ENCODE results near the gene CDH8.
"Not testable (repeated sequence)": the region's sequence is repeated elsewhere in the genome, so short reads cannot be mapped to it uniquely, and the experiment has no call there.

The CDH8 gene

GRCh38 chr16:61797296-61797795 is 238.9 kb downstream of the CDH8 start:
- Histone ChIP-seq H3K9ac (ENCODE audit: low read length) (no peak overlapping the region), H3K14ac (ENCODE audit: low read length in 2 of 2) (no peak overlapping the region), H4K8ac (ENCODE audit: low read length) (no peak overlapping the region), H3K27me3 (ENCODE audit: control insufficient read depth in 1 of 2, insufficient read depth in 1 of 2, low read length in 2 of 2) (no peaks in the 10 kb centered on the region), H2AFZ (ENCODE audit: low read depth, low read length) (no peak overlapping the region), H2AK5ac (ENCODE audit: low read length, severe bottlenecking) (no peak overlapping the region), H3K27ac (ENCODE audit: low read length, poor library complexity, severe bottlenecking) (no peak overlapping the region), H2BK15ac (ENCODE audit: low read depth, poor library complexity, severe bottlenecking) (no peak overlapping the region), H2BK120ac (ENCODE audit: low read depth, low read length) (no peak overlapping the region), H4K91ac (ENCODE audit: low read length) (no peak overlapping the region), H2BK5ac (ENCODE audit: low read depth, low read length, poor library complexity, severe bottlenecking) (no peak overlapping the region), H3K18ac (ENCODE audit: low read depth in 1 of 2, low read length in 2 of 2) (no peak overlapping the region), H3K79me1 (replicated peaks; ENCODE audit: low read length, poor library complexity, severe bottlenecking) (no peaks in the 10 kb centered on the region), H3K23ac (ENCODE audit: low read length in 2 of 2) (no peak overlapping the region), H3K4ac (ENCODE audit: low read depth in 1 of 2, low read length in 2 of 2) (no peak overlapping the region), H3K4me2 (ENCODE audit: low read length, poor library complexity, severe bottlenecking) (no peak overlapping the region), H3K4me1 (ENCODE audit: control insufficient read depth, insufficient read depth, low read depth, low read length) (no peaks in the 10 kb centered on the region), H3K9me3 (ENCODE audit: control insufficient read depth, low read length) (no peaks in the 10 kb centered on the region), H3K36me3 (ENCODE audit: control insufficient read depth in 1 of 2, insufficient read depth in 2 of 2, low read depth in 1 of 2, low read length in 2 of 2) (no peaks in the 10 kb centered on the region), H2BK12ac (ENCODE audit: low read length in 2 of 2) (no peak overlapping the region), H3K4me3 (ENCODE audit: insufficient read depth in 1 of 2, low read depth in 1 of 2, low read length in 2 of 2) (no peak overlapping the region)
- DNase-seq = no peak
- WGBS = 86% methylated on average over 2 of the region's 3 CpGs

- Histone ChIP-seq H3K18ac (ENCODE audit: low read depth in 1 of 2, low read length in 2 of 2) (no peak overlapping the region), H3K36me3 (ENCODE audit: control insufficient read depth in 1 of 2, insufficient read depth in 2 of 2, low read depth in 1 of 2, low read length in 2 of 2) (no peaks in the 10 kb centered on the region), H2BK12ac (ENCODE audit: low read length in 2 of 2) (no peak overlapping the region), H3K4me3 (ENCODE audit: insufficient read depth in 1 of 2, low read depth in 1 of 2, low read length in 2 of 2) (no peak overlapping the region), H3K27ac (ENCODE audit: low read length, poor library complexity, severe bottlenecking) (peak overlapping the region; percentile 70), H2BK15ac (ENCODE audit: low read depth, poor library complexity, severe bottlenecking) (no peak overlapping the region), H3K4me2 (ENCODE audit: low read length, poor library complexity, severe bottlenecking) (no peak overlapping the region), H3K23ac (ENCODE audit: low read length in 2 of 2) (no peak overlapping the region), H3K9me3 (ENCODE audit: control insufficient read depth, low read length) (no peaks in the 10 kb centered on the region), H2BK5ac (ENCODE audit: low read depth, low read length, poor library complexity, severe bottlenecking) (peak overlapping the region; percentile 48), H3K4me1 (ENCODE audit: control insufficient read depth, insufficient read depth, low read depth, low read length) (no peaks in the 10 kb centered on the region), H2AK5ac (ENCODE audit: low read length, severe bottlenecking) (no peak overlapping the region), H2AFZ (ENCODE audit: low read depth, low read length) (no peak overlapping the region), H3K27me3 (ENCODE audit: control insufficient read depth in 1 of 2, insufficient read depth in 1 of 2, low read length in 2 of 2) (no peaks in the 10 kb centered on the region), H3K79me1 (replicated peaks; ENCODE audit: low read length, poor library complexity, severe bottlenecking) (no peaks in the 10 kb centered on the region), H3K14ac (ENCODE audit: low read length in 2 of 2) (no peak overlapping the region), H3K4ac (ENCODE audit: low read depth in 1 of 2, low read length in 2 of 2) (no peak overlapping the region), H4K91ac (ENCODE audit: low read length) (no peak overlapping the region), H4K8ac (ENCODE audit: low read length) (no peak overlapping the region), H3K9ac (ENCODE audit: low read length) (no peak overlapping the region), H2BK120ac (ENCODE audit: low read depth, low read length) (no peak overlapping the region)
- peak; percentile 74 for DNase-seq
- WGBS = 0% methylated on average over 1 of the region's 4 CpGs
Observed at GRCh38 chr16:61792194-61792909, 243.9 kb downstream of the CDH8 start.

GRCh38 chr16:61791464-61791863 is 244.8 kb downstream of the CDH8 start:
- Histone ChIP-seq H3K27ac (ENCODE audit: low read length, poor library complexity, severe bottlenecking) (peak overlapping the region; percentile 79), H2BK12ac (ENCODE audit: low read length in 2 of 2) (no peak overlapping the region), H3K4ac (ENCODE audit: low read depth in 1 of 2, low read length in 2 of 2) (no peak overlapping the region), H2BK15ac (ENCODE audit: low read depth, poor library complexity, severe bottlenecking) (no peak overlapping the region), H3K14ac (ENCODE audit: low read length in 2 of 2) (no peak overlapping the region), H4K8ac (ENCODE audit: low read length) (no peak overlapping the region), H3K9me3 (ENCODE audit: control insufficient read depth, low read length) (no peaks in the 10 kb centered on the region), H2BK5ac (ENCODE audit: low read depth, low read length, poor library complexity, severe bottlenecking) (no peak overlapping the region), H3K23ac (ENCODE audit: low read length in 2 of 2) (no peak overlapping the region), H3K27me3 (ENCODE audit: control insufficient read depth in 1 of 2, insufficient read depth in 1 of 2, low read length in 2 of 2) (no peaks in the 10 kb centered on the region), H3K18ac (ENCODE audit: low read depth in 1 of 2, low read length in 2 of 2) (no peak overlapping the region), H2AK5ac (ENCODE audit: low read length, severe bottlenecking) (peak overlapping the region; percentile 83), H2BK120ac (ENCODE audit: low read depth, low read length) (no peak overlapping the region), H3K4me2 (ENCODE audit: low read length, poor library complexity, severe bottlenecking) (no peak overlapping the region), H4K91ac (ENCODE audit: low read length) (no peak overlapping the region), H3K79me1 (replicated peaks; ENCODE audit: low read length, poor library complexity, severe bottlenecking) (no peaks in the 10 kb centered on the region), H2AFZ (ENCODE audit: low read depth, low read length) (no peak overlapping the region), H3K4me1 (ENCODE audit: control insufficient read depth, insufficient read depth, low read depth, low read length) (no peaks in the 10 kb centered on the region), H3K9ac (ENCODE audit: low read length) (peak overlapping the region; percentile 16), H3K36me3 (ENCODE audit: control insufficient read depth in 1 of 2, insufficient read depth in 2 of 2, low read depth in 1 of 2, low read length in 2 of 2) (no peaks in the 10 kb centered on the region), H3K4me3 (ENCODE audit: insufficient read depth in 1 of 2, low read depth in 1 of 2, low read length in 2 of 2) (no peak overlapping the region)
- no peak for DNase-seq
- WGBS = 88% methylated on average over 1 of the region's 2 CpGs

- H3K36me3 ChIP-seq (ENCODE audit: control insufficient read depth in 1 of 2, insufficient read depth in 2 of 2, low read depth in 1 of 2, low read length in 2 of 2); H2AK5ac ChIP-seq (ENCODE audit: low read length, severe bottlenecking); H2BK15ac ChIP-seq (ENCODE audit: low read depth, poor library complexity, severe bottlenecking); H3K14ac ChIP-seq (ENCODE audit: low read length in 2 of 2); H3K27ac ChIP-seq (ENCODE audit: low read length, poor library complexity, severe bottlenecking); H2BK120ac ChIP-seq (ENCODE audit: low read depth, low read length); H2AFZ ChIP-seq (ENCODE audit: low read depth, low read length); H2BK12ac ChIP-seq (ENCODE audit: low read length in 2 of 2); H2BK5ac ChIP-seq (ENCODE audit: low read depth, low read length, poor library complexity, severe bottlenecking); H3K9me3 ChIP-seq (ENCODE audit: control insufficient read depth, low read length); H3K4me2 ChIP-seq (ENCODE audit: low read length, poor library complexity, severe bottlenecking); H3K4ac ChIP-seq (ENCODE audit: low read depth in 1 of 2, low read length in 2 of 2); H3K23ac ChIP-seq (ENCODE audit: low read length in 2 of 2); H4K8ac ChIP-seq (ENCODE audit: low read length); H3K4me1 ChIP-seq (ENCODE audit: control insufficient read depth, insufficient read depth, low read depth, low read length); H3K4me3 ChIP-seq (ENCODE audit: insufficient read depth in 1 of 2, low read depth in 1 of 2, low read length in 2 of 2); H3K27me3 ChIP-seq (ENCODE audit: control insufficient read depth in 1 of 2, insufficient read depth in 1 of 2, low read length in 2 of 2); H3K18ac ChIP-seq (ENCODE audit: low read depth in 1 of 2, low read length in 2 of 2); H3K79me1 ChIP-seq (replicated peaks; ENCODE audit: low read length, poor library complexity, severe bottlenecking); DNase-seq; H3K9ac ChIP-seq (ENCODE audit: low read length); H4K91ac ChIP-seq (ENCODE audit: low read length): not testable (repeated sequence)
- 95% methylated on average over 8 of the region's 16 CpGs for WGBS
Observed at GRCh38 chr16:61781855-61782254, 254.4 kb downstream of the CDH8 start.

All from mesenchymal stem cell (in vitro differentiated cells and primary cell).